ENCODE measurements around the gene ABTB2. TPM values are rescaled to one million over a fixed set of nuclear protein-coding genes. Genes with fewer than 3 reads are reported as not detected.

ABTB2 gene
- total and polyA plus RNA-seq, 9 of the 15 experiments (the other 6 are each of a cell fraction or from before 2014, with no cell fraction given), result 0.03 to 0.18 (median 0.12) TPM; not detected in 2

DNA sequence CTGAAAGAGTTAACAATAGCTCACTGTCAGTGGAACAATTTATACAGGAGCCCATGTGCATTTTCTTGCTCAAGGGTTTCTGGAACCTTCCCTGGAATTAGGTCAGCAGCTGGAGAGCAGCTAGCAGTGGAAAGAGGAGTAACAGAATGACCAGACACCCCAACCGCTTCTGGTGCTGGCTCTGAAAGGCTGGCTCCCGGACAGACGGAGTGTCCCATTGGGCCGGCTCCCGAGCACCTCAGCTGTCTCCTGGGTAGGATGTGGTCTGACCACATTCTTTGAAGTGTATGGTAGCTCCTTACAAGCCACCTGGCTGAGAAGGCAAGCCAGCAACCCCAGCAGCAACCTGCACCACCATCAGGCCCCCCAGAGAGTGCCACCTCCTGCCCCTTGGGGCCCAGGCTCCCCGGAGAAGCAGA, 44.7 kb downstream of the ABTB2 start:
- WGBS (ENCODE audit: insufficient coverage, low coverage, missing lambda C conversion rate), result 2% methylated on average over 6 of the region's 6 CpGs
- FAIRE-seq, result no peak
- no peaks in the 10 kb centered on the region for H3K9me1 ChIP-seq (ENCODE audit: control insufficient read depth, insufficient read depth, low read length)
- intact Hi-C loops (cut with micrococcal nuclease), result no loop called here
- no peaks in the 10 kb centered on the region for H3K9me3 ChIP-seq (replicated peaks; ENCODE audit: control insufficient read depth, insufficient read depth, low read depth, low read length)
- no TSS peak for BruUV-seq (replicated peaks)
- POLR2A ChIA-PET, result interaction anchor here (0.6 to 0.8 kb wide), 2 partner anchors 13 to 1421 kb away, joined by 3 to 4 read pairs; partner anchors contain the start of gene QSER1
- no peak overlapping the region for H3K27ac ChIP-seq (ENCODE audit: extremely low read depth, low read depth, low read length)
- H3K36me3 ChIP-seq (ENCODE audit: control insufficient read depth, insufficient read depth, low read length), result no peaks in the 10 kb centered on the region
- H2AFZ ChIP-seq (ENCODE audit: low read depth, low read length), result no peak overlapping the region
- no peak overlapping the region for H3K4me2 ChIP-seq (ENCODE audit: insufficient read depth, low read length)
- no peak for DNase-seq (ENCODE audit: extremely low read depth in 1 of 4, low spot score in 3 of 4)
- no peaks in the 10 kb centered on the region; the same call in none of the 2 replicates for H4K20me1 ChIP-seq (replicated peaks; ENCODE audit: control insufficient read depth, insufficient read depth, low read length)
- H3K27me3 ChIP-seq (ENCODE audit: control insufficient read depth in 2 of 2, insufficient read depth in 2 of 2, low read length in 2 of 2), result peaks cover 50 to 70% of the 10 kb centered on the region in 2 experiments
- no peak overlapping the region for H3K9ac ChIP-seq (ENCODE audit: insufficient read depth in 1 of 2, low read depth in 2 of 2, low read length in 2 of 2)
- CTCF ChIA-PET (ENCODE audit: low intra/inter-chr PET ratio), result no interaction called here
- ATAC-seq, result no peak
- H3K79me2 ChIP-seq (ENCODE audit: control insufficient read depth, insufficient read depth, low read length), result no peaks in the 10 kb centered on the region
- H3K4me3 ChIP-seq, result no peak overlapping the region
- in situ Hi-C loops (cut with MboI), result no loop called here
- no peaks in the 10 kb centered on the region for H3K4me1 ChIP-seq (replicated peaks in 1 of 2; ENCODE audit: control insufficient read depth in 2 of 2, insufficient read depth in 2 of 2, low read length in 2 of 2)
- TF ChIP-seq CEBPG (CRISPR knock-in tag; IDR thresholded peaks at IDR 0.05), result no peak
- no peak for TF ChIP-seq CEBPG (tag; conservative IDR thresholded peaks at IDR 0.05 in 1 of 2, IDR thresholded peaks at IDR 0.05 in 1 of 2)
- no peak for TF ChIP-seq ZBTB9 (CRISPR knock-in tag; IDR thresholded peaks at IDR 0.05)
- TF ChIP-seq MXD1 (CRISPR knock-in tag; IDR thresholded peaks at IDR 0.05; ENCODE audit: borderline replicate concordance, poor library complexity, severe bottlenecking), result no peak
- no peak for TF ChIP-seq SIN3B (IDR thresholded peaks at IDR 0.05; ENCODE audit: low read depth)
- TF ChIP-seq RFX5 (IDR thresholded peaks at IDR 0.05; ENCODE audit: low read depth, low read length), result no peak
- no peak for TF ChIP-seq ZNF592 (IDR thresholded peaks at IDR 0.05)
- no peak for TF ChIP-seq GABPA (tag; conservative IDR thresholded peaks at IDR 0.05; ENCODE audit: low read depth)
- no peak for TF ChIP-seq TRIM28 (IDR thresholded peaks at IDR 0.05)
- TF ChIP-seq DIDO1 (tag; IDR thresholded peaks at IDR 0.05; ENCODE audit: low read depth), result no peak
- TF ChIP-seq NR2C2 (CRISPR knock-in tag; IDR thresholded peaks at IDR 0.05), result no peak
- TF ChIP-seq NR2C2 (tag; IDR thresholded peaks at IDR 0.05), result no peak
- no peak for TF ChIP-seq SMAD2 (IDR thresholded peaks at IDR 0.05; ENCODE audit: low read depth, low read length)
- no peak for TF ChIP-seq ZNF311 (CRISPR knock-in tag; IDR thresholded peaks at IDR 0.05)
- no peak for TF ChIP-seq GABPB2 (CRISPR knock-in tag; conservative IDR thresholded peaks at IDR 0.05)
- TF ChIP-seq CHCHD3 (CRISPR knock-in tag; IDR thresholded peaks at IDR 0.05), result no peak

Data from K562 (cell line).